Colonic mucosa (tissue), 4 donors: ENCODE results near the gene ARAP2. TPM values are rescaled to one million over a fixed set of nuclear protein-coding genes. Genes with fewer than 3 reads are reported as not detected.

Experiments used
- DNase-seq: peaks from one replicate; pipeline ENCODE4 v3.0.0-alpha.2; 2020
- H3K27ac ChIP-seq: fragments of 200-600 bp; one replicate; pipeline ENCODE4 v1.8.0; 2021
- H3K27me3 ChIP-seq: fragments of 200-600 bp; one replicate; pipeline ENCODE4 v1.8.0; 2021
- H3K36me3 ChIP-seq: fragments of 200-600 bp; one replicate; pipeline ENCODE4 v1.8.0; 2021
- H3K4me1 ChIP-seq: fragments of 200-600 bp; one replicate; pipeline ENCODE4 v1.8.0; 2021; ENCODE audit warnings: mild to moderate bottlenecking
- H3K4me3 ChIP-seq: fragments of 200-600 bp; one replicate; pipeline ENCODE4 v1.8.0; 2021
- H3K9ac ChIP-seq, 2 donors: one replicate each; pipeline ENCODE4 v1.7.0; 2013; ENCODE audit warnings: control low read depth in 2 of 2, low read depth in 2 of 2, low read length in 2 of 2
- H3K9me3 ChIP-seq: fragments of 200-600 bp; one replicate; pipeline ENCODE4 v1.8.0; 2021
- CTCF ChIP-seq: fragments of 200-600 bp; IDR thresholded peaks from one replicate; pipeline ENCODE4 v1.8.0; 2022; ENCODE audit warnings: antibody characterized with exemption, mild to moderate bottlenecking
- intact Hi-C: fragments of 100-400 bp; cut with DNase I; formaldehyde crosslinking; loops from one replicate; pipeline ENCODE4 v1.14.1; 2022
- total RNA-seq, 2 donors: library from RNA; stranded (reverse); fragmentation: NEBNext Ultra II Directional in 1 of 2; extraction: Animal tissue kit (Norgen Biotek cat#: 25700) in 1 of 2; gene quantifications; one replicate each; pipeline ENCODE4 v1.2.1, GENCODE V29; 2021
- donor health status: healthy.
- donor health status: DM: no; HTN: no; CAD: no.
- donor health status: DM: no; HTN: no; CAD: no.

Gene ARAP2
- total RNA-seq, 2 donors from 2014 or later: 10.7 to 19.3 TPM

- Histone ChIP-seq H3K9ac (no peak overlapping the region), H3K27ac (no peak overlapping the region), H3K36me3 (no peaks in the 10 kb centered on the region), H3K4me3 (no peak overlapping the region), H3K4me1 (no peaks in the 10 kb centered on the region), H3K27me3 (no peaks in the 10 kb centered on the region), H3K9me3 (no peaks in the 10 kb centered on the region)
- no peak for TF ChIP-seq CTCF
- no peak for DNase-seq
- intact Hi-C loops: no loop called here
Measured at GRCh38 chr4:36041340-36041739, 203.0 kb downstream of the ARAP2 start.

GRCh38 chr4:36039026-36039425, 205.3 kb downstream of the ARAP2 start:
- H3K27ac ChIP-seq: no peak overlapping the region
- no peaks in the 10 kb centered on the region for H3K9me3 ChIP-seq
- H3K27me3 ChIP-seq: no peaks in the 10 kb centered on the region
- peak; percentile 27 for DNase-seq
- H3K36me3 ChIP-seq: no peaks in the 10 kb centered on the region
- intact Hi-C loops: no loop called here
- no peaks in the 10 kb centered on the region for H3K4me1 ChIP-seq
- TF ChIP-seq CTCF: peak; percentile 6
- no peak overlapping the region for H3K9ac ChIP-seq
- H3K4me3 ChIP-seq: no peak overlapping the region

- H3K9me3 ChIP-seq: no peaks in the 10 kb centered on the region
- DNase-seq: no peak
- no peak overlapping the region for H3K4me3 ChIP-seq
- H3K4me1 ChIP-seq: no peaks in the 10 kb centered on the region
- intact Hi-C loops: no loop called here
- TF ChIP-seq CTCF: no peak
- H3K36me3 ChIP-seq: no peaks in the 10 kb centered on the region
- H3K27me3 ChIP-seq: no peaks in the 10 kb centered on the region
- no peak overlapping the region for H3K27ac ChIP-seq
- H3K9ac ChIP-seq: no peak overlapping the region
Measured at GRCh38 chr4:36038491-36038890, 205.8 kb downstream of the ARAP2 start.

GRCh38 chr4:36037127-36037526, 207.2 kb downstream of the ARAP2 start:
- intact Hi-C loops: no loop called here
- H3K27me3 ChIP-seq: no peaks in the 10 kb centered on the region
- no peak overlapping the region for H3K27ac ChIP-seq
- H3K9ac ChIP-seq: no peak overlapping the region
- H3K4me1 ChIP-seq: no peaks in the 10 kb centered on the region
- no peak overlapping the region for H3K4me3 ChIP-seq
- DNase-seq: no peak
- no peak for TF ChIP-seq CTCF
- H3K36me3 ChIP-seq: no peaks in the 10 kb centered on the region
- H3K9me3 ChIP-seq: no peaks in the 10 kb centered on the region

GRCh38 chr4:36029951-36030350, 214.4 kb downstream of the ARAP2 start:
- no peak for DNase-seq
- Histone ChIP-seq H3K9me3 (no peaks in the 10 kb centered on the region), H3K4me3 (no peak overlapping the region), H3K9ac (no peak overlapping the region), H3K27ac (no peak overlapping the region), H3K27me3 (no peaks in the 10 kb centered on the region), H3K4me1 (no peaks in the 10 kb centered on the region), H3K36me3 (no peaks in the 10 kb centered on the region)
- no peak for TF ChIP-seq CTCF
- intact Hi-C loops: no loop called here

GRCh38 chr4:36027203-36027602, 217.1 kb downstream of the ARAP2 start:
- Histone ChIP-seq H3K9ac (no peak overlapping the region), H3K27ac (no peak overlapping the region), H3K9me3 (no peaks in the 10 kb centered on the region), H3K4me1 (no peaks in the 10 kb centered on the region), H3K27me3 (no peaks in the 10 kb centered on the region), H3K4me3 (no peak overlapping the region), H3K36me3 (no peaks in the 10 kb centered on the region)
- intact Hi-C loops: no loop called here
- TF ChIP-seq CTCF: no peak
- DNase-seq: no peak
